ENCODE data around the gene ZNF516. TPM values are rescaled to one million over a fixed set of nuclear protein-coding genes. Genes with fewer than 3 reads are reported as not detected.

Gene ZNF516
- total RNA-seq, 3 donors from 2014 or later (not counting 1 experiment from before 2014, with no cell fraction given): 49.1 to 60.0 (median 52.4) TPM

DNA sequence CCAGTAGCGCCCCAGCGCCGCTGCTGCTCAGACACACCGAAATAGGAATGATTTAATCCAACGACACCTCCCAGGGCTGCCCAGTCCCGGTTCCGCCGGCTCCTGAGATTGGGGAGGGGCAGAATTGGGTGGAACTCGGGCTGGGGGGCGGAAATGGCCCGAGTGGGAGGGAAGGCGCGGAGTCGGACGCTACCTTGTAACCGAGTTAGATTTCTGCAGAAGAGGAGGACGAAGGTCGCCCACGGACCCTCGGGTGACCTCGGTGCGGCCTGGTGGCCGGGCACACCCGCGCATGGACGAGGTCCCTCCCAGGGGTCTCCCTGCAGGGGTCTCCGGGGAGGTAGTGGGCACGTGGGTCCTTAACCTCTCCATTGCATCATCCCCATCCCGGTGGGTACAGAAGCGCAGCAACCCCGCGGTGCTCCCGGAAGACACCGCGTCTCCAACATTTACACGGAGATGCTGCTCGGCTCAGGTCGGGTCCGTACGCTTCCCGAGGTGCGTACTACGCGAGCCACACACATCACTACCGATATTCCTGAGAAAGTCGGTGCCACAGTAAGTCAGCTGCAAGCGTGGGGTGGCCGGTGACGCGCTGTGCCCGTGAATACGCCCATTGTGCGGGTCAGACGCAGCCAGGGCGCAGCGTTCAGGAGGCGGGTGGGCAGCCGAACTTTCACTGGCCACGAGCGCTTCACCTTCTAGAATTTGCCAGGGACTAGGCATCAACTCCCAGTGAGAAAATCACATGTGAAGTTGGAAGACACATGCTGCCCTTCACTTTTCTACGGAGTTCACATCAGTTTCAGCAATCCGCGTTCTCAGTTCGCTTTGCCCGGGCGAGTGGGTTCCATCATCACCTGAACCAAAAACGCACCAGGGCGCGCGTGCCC lies 3.0 kb downstream of the ZNF516 start:
- H3K36me3 Mint-ChIP-seq: no peaks in the 10 kb centered on the region
- peak overlapping the region; percentile 98 for H3K4me3 Mint-ChIP-seq
- H3K9me3 Mint-ChIP-seq: no peaks in the 10 kb centered on the region
- Histone ChIP-seq H3K4me1 (ENCODE audit: control insufficient read depth, insufficient read depth, low read length) (peaks cover 36% of the 10 kb centered on the region), H3K36me3 (ENCODE audit: control insufficient read depth, insufficient read depth, low read length) (no peaks in the 10 kb centered on the region), H3K27ac (ENCODE audit: low read length) (peak overlapping the region; percentile 57), H3K27me3 (ENCODE audit: control insufficient read depth, insufficient read depth, low read length) (peaks cover 2% of the 10 kb centered on the region), H3K9me3 (ENCODE audit: control insufficient read depth, insufficient read depth, low read length) (no peaks in the 10 kb centered on the region), H3K4me3 (ENCODE audit: low read length) (peak overlapping the region; percentile 82)
- intact Hi-C loops (cut with micrococcal nuclease): loop anchor here (2.0 to 5.0 kb wide), 3 partner anchors 15 to 1995 kb away; partner anchors contain the start of gene CNDP2
- H3K27ac Mint-ChIP-seq: peak overlapping the region; percentile 88 to 98
- ATAC-seq: no peak
- under 1% methylated on average over 70 of the region's 70 CpGs for WGBS (ENCODE audit: insufficient coverage)
- H3K27me3 Mint-ChIP-seq (ENCODE audit: low read depth in 2 of 2): no peaks in the 10 kb centered on the region
- TF ChIP-seq CTCF (IDR thresholded peaks at IDR 0.05): no peak
- DNase-seq: peak; percentile 40 to 51
- H3K4me1 Mint-ChIP-seq: peaks cover 40 to 58% of the 10 kb centered on the region in 2 donors

GRCh38 chr18:76491473-76491775 lies 3.6 kb downstream of the ZNF516 start:
- no peaks in the 10 kb centered on the region for H3K27me3 Mint-ChIP-seq (ENCODE audit: low read depth in 2 of 2)
- Histone ChIP-seq H3K9me3 (ENCODE audit: control insufficient read depth, insufficient read depth, low read length) (no peaks in the 10 kb centered on the region), H3K4me3 (ENCODE audit: low read length) (peak overlapping the region; percentile 82), H3K36me3 (ENCODE audit: control insufficient read depth, insufficient read depth, low read length) (no peaks in the 10 kb centered on the region), H3K27ac (ENCODE audit: low read length) (no peak overlapping the region), H3K4me1 (ENCODE audit: control insufficient read depth, insufficient read depth, low read length) (peaks cover 36% of the 10 kb centered on the region), H3K27me3 (ENCODE audit: control insufficient read depth, insufficient read depth, low read length) (peaks cover 2% of the 10 kb centered on the region)
- no peaks in the 10 kb centered on the region for H3K9me3 Mint-ChIP-seq
- H3K36me3 Mint-ChIP-seq: no peaks in the 10 kb centered on the region
- TF ChIP-seq CTCF (IDR thresholded peaks at IDR 0.05): no peak
- DNase-seq (peak in 1 of 2 donors; percentile 78), ATAC-seq (peak; percentile 20 to 48 (median 39))
- intact Hi-C loops (cut with micrococcal nuclease): loop anchor here (5.0 kb wide), 1 partner anchor 1994 kb away; the partner anchor contains the start of gene CNDP2
- peaks cover 46 to 63% of the 10 kb centered on the region in 2 donors for H3K4me1 Mint-ChIP-seq
- peak overlapping the region in 1 of 2 donors; percentile 98 for H3K27ac Mint-ChIP-seq
- WGBS (ENCODE audit: insufficient coverage): 2% methylated on average over 31 of the region's 31 CpGs
- peak overlapping the region; percentile 98 for H3K4me3 Mint-ChIP-seq

- Histone ChIP-seq H3K4me1 (ENCODE audit: control insufficient read depth, insufficient read depth, low read length) (peaks cover 36% of the 10 kb centered on the region), H3K36me3 (ENCODE audit: control insufficient read depth, insufficient read depth, low read length) (no peaks in the 10 kb centered on the region), H3K9me3 (ENCODE audit: control insufficient read depth, insufficient read depth, low read length) (no peaks in the 10 kb centered on the region), H3K27me3 (ENCODE audit: control insufficient read depth, insufficient read depth, low read length) (peaks cover 2% of the 10 kb centered on the region), H3K27ac (ENCODE audit: low read length) (peak overlapping the region; percentile 44), H3K4me3 (ENCODE audit: low read length) (peak overlapping the region; percentile 60)
- Mint-ChIP-seq H3K27me3 (ENCODE audit: low read depth in 2 of 2) (no peaks in the 10 kb centered on the region), H3K4me3 (peak overlapping the region; percentile 96), H3K9me3 (no peaks in the 10 kb centered on the region), H3K27ac (peak overlapping the region; percentile 90 to 98), H3K4me1 (peaks cover 46 to 63% of the 10 kb centered on the region in 2 donors), H3K36me3 (no peaks in the 10 kb centered on the region)
- 1% methylated on average over 52 of the region's 73 CpGs for WGBS (ENCODE audit: insufficient coverage)
- peak; percentile 11 to 21 (median 15) for ATAC-seq
- intact Hi-C loops (cut with micrococcal nuclease): loop anchor here (5.0 kb wide), 1 partner anchor 1994 kb away; the partner anchor contains the start of gene CNDP2
- peak; percentile 60 to 77 for DNase-seq
- TF ChIP-seq CTCF (IDR thresholded peaks at IDR 0.05): no peak
Observed at GRCh38 chr18:76490670-76491472, 4.2 kb downstream of the ZNF516 start.
